GM18867 (cell line): ENCODE results near the gene NHSL2.
"Not testable (repeated sequence)": the region's sequence is repeated elsewhere in the genome, so short reads cannot be mapped to it uniquely, and the experiment has no call there.

Experiments used
- ATAC-seq: cut with Tn5 transposase; IDR thresholded peaks from one replicate; pipeline ENCODE4 v1.9.1; 2021; ENCODE audit warnings: mild to moderate bottlenecking, moderate library complexity; ENCODE audit not compliant: unreplicated experiment

NHSL2 gene

GRCh38 chrX:71922686-71923085, 12.0 kb downstream of the NHSL2 start:
- ATAC-seq, result no peak

DNA sequence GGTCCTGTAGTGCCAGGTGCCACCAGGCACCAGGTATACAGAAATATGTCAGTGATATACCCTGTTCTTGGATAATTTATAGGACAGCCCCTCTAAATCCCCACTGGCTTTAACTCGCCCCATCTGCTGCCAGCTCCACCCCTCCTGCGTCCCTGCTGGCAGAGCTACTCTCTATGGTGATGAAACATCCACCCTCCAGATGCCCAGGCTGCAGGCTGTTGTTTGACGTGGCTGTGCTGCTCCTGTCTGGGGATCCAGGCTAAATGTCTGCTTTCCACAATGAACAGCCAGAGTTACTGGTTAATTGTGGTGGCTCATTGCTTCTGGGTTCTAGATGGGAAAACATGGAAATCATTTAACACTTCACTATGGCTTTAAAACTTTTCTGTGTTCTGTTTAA, 12.9 kb downstream of the NHSL2 start:
- no peak for ATAC-seq

DNA sequence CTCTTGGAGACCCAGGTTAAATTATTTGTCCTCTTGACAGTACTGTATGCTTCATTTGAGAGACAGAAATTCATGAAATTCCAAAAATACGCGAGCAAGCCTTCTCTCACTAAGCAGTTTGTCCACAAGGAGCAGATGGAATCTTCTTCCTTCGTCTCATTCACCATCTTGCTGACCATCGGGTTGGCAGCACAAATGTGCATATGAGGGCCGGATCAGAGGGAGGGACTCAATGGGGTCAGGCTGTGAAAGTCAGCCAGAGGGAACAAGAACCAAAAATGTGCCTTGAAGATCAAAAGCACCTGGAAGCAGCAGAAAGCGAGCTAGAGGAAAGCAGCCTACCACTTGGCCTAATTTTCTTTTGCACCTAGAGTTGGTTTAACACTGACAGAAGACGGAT, 16.4 kb downstream of the NHSL2 start:
- ATAC-seq, result no peak

DNA sequence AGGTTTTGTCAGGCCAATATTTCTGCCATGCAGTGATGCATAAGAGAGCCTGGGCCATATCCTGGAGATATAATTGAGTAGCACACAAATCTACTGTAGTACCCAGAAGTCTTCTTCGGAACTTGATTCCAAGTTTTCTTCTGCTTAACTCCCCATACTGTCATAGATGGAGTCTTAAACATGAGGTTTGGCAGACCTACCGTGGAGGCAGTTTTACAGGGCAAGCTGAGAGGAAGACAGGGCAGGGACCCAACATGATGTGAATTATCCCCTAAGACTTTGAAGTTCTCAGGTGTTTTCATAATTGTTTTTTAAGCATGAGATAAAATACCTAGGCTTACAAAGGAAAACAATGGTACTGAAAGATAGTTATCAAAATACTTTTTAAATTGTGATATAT, 18.2 kb downstream of the NHSL2 start:
- ATAC-seq, result no peak

DNA sequence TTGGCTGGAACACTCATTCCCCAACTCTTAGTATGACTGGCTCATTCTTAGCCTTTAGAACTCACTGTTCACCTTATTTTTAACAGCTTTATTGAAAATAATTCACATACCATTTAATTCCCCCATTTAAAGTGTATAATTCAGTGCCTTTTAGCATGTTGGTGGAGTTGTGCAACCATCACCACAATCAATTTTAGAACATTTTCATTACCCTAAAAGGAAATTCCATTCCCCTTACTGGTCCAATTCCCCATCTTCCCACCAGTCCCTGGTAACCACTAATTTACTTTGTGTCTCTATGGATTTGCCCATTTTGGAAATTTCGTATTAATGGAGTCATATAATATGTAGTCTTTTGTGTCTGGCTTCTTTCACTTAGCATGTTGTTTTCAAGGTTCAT, 19.7 kb downstream of the NHSL2 start:
- ATAC-seq, result no peak

- no peak for ATAC-seq
Measured at GRCh38 chrX:71935476-71935875, 24.8 kb downstream of the NHSL2 start.

- ATAC-seq, result no peak
Measured at GRCh38 chrX:71936632-71937031, 26.0 kb downstream of the NHSL2 start.

GRCh38 chrX:71938371-71938770, 27.7 kb downstream of the NHSL2 start:
- ATAC-seq, result no peak

- no peak for ATAC-seq
Measured at GRCh38 chrX:71941145-71941544, 30.5 kb downstream of the NHSL2 start.

GRCh38 chrX:71941776-71942175, 31.1 kb downstream of the NHSL2 start:
- ATAC-seq, result no peak

GRCh38 chrX:71944369-71944768, 33.7 kb downstream of the NHSL2 start:
- ATAC-seq, result no peak

DNA sequence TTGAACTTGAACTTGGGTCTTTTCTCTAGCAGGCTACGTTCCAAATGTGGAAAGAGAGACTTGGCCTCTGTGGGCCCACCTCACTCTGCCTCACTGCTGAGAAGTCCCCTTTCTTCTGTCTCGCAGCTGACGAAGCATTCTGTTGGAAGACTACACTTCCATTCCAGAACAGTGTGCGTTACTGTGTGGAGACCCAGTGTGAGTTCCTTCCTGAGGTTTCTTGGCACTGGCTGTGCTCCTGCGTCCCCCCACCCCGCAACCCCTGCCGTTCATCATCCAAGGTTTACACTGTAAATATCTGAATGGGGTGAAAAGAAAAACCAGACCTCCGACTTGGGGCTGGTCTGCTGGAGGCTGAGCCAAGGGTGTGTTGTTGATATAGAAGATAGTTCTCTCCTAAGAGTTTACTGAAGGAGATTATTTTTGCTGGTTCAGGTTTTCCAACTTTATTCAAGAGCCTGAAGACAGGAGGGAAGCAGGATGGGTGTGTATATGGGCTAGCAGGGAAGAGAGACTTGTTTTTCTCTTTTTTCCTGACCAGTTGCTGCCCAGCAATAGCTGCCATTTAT, 34.7 kb downstream of the NHSL2 start:
- ATAC-seq, result no peak

GRCh38 chrX:71949363-71949762, 38.7 kb downstream of the NHSL2 start:
- no peak for ATAC-seq

- no peak for ATAC-seq
Measured at GRCh38 chrX:71949844-71950445, 39.3 kb downstream of the NHSL2 start.

GRCh38 chrX:71953391-71953790, 42.7 kb downstream of the NHSL2 start:
- no peak for ATAC-seq

DNA sequence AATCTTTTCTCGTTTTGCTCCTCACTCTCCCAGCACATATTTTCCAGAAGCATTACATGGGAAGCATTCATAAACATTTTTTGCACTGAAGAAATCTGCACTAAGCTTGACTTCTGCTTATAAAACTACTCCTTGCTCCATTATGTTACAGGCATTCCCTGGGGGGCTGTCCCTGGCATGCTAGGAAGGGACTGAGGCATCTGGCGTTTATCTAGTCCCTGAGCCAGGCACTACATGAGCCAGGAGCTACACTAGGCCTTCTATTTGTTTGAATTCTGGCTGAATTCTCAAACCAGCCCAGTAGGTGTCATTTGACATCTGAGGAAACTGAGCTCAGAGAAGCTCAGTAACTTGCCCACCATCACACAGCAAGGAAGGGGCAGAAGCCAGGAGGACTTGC, 43.3 kb downstream of the NHSL2 start:
- ATAC-seq, result no peak

- ATAC-seq, result no peak
Measured at GRCh38 chrX:71954458-71954857, 43.8 kb downstream of the NHSL2 start.

GRCh38 chrX:71955530-71956120, 45.0 kb downstream of the NHSL2 start:
- no peak for ATAC-seq

DNA sequence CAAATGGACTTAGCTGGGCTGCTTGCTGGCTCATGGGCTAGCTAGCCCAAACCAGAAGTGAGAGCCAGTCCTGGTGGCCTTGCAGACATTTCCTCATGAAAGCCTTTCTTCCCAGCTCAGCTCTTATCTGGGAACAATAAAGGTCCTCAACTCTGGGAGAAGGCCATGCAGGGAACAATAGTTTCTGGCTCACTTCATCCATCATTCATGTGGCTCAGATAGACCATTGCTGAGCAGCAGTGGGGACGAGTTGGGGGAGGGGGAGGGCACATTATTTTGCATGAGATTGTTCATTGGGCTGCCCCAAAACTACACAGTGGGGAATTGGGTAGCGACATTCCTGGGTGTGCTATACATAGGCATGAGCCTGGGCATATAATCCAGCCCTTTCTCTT, 47.6 kb downstream of the NHSL2 start:
- ATAC-seq, result no peak

- ATAC-seq, result not testable (repeated sequence)
Measured at GRCh38 chrX:71964184-71964583, 53.5 kb downstream of the NHSL2 start.

DNA sequence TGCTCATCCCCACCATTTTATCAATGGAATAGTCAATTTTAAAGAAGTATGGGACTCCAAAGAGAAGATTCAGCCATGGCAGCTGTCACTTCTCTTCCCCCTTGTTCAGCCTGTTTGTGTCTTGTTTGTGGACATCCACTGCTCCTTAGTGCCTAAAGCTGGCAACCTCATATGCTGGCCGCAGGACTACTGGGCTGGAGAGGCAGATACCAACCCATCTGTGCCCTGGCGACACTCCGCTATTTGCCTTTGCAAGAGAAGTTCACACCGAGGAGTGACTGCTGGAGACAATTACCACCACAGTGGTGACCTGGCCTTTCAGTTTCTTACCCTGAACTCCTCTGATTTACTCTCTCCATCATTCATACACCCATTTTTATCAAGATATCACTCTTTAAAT, 64.3 kb downstream of the NHSL2 start:
- no peak for ATAC-seq

DNA sequence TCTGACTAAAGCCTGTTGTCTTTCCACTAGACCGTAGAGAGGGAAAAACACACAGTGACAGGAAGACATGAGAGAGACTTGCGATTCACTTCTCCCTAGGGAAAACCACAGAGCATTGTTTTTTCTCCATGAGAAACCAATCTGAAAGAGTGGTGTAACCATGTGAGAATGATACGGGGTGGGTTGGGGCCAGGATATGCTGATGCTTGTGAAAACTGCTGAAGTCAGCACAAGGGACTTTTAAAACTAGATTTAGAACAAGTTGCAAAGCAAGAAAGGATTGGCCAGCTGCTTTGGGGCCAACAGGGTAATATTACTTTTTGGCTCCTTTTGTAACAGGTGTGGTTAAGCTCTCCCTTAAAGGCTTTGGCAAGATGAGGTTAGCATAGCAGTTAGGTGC, 66.1 kb downstream of the NHSL2 start:
- ATAC-seq, result no peak

GRCh38 chrX:71978164-71978563, 67.5 kb downstream of the NHSL2 start:
- no peak for ATAC-seq
